Measurements from ENCODE around the gene CD86. TPM values are rescaled to one million over a fixed set of nuclear protein-coding genes. Genes with fewer than 3 reads are reported as not detected.

Gene CD86
- total and polyA plus RNA-seq, 9 of the 15 experiments (the other 6 are each of a cell fraction or from before 2014, with no cell fraction given) = 0.16 TPM; not detected in 8

- TF ChIP-seq THRB (CRISPR knock-in tag; conservative IDR thresholded peaks at IDR 0.05) = no peak
Observed at GRCh38 chr3:122078235-122078935, 23.2 kb downstream of the CD86 start (continued).

- WGBS (ENCODE audit: insufficient coverage, low coverage, missing lambda C conversion rate) = 0% methylated on average over 5 of the region's 8 CpGs
- no peak overlapping the region for H3K4me2 ChIP-seq (ENCODE audit: insufficient read depth, low read length)
- TF ChIP-seq ZBTB43 (CRISPR knock-in tag; IDR thresholded peaks at IDR 0.05) (no peak), PTTG1 (tag; IDR thresholded peaks at IDR 0.05; ENCODE audit: low read depth) (no peak), POU5F1 (IDR thresholded peaks at IDR 0.05; ENCODE audit: borderline replicate concordance, low read depth, low read length, partially characterized antibody) (no peak), ATF7 (IDR thresholded peaks at IDR 0.05) (no peak), NFATC3 (IDR thresholded peaks at IDR 0.05) (no peak), SRF (CRISPR knock-in tag; IDR thresholded peaks at IDR 0.05) (no peak), NELFE (IDR thresholded peaks at IDR 0.05; ENCODE audit: insufficient read depth, insufficient read length) (no peak), FOXJ2 (tag; IDR thresholded peaks at IDR 0.05) (no peak), BDP1 (IDR thresholded peaks at IDR 0.05; ENCODE audit: insufficient read depth, insufficient read length) (no peak), PHF8 (IDR thresholded peaks at IDR 0.05; ENCODE audit: borderline replicate concordance, low read length) (no peak)
Observed at GRCh38 chr3:122079524-122080206, 24.5 kb downstream of the CD86 start.

More at GRCh38 chr3:122079524-122080206, 24.5 kb downstream of the CD86 start:
- POLR2A ChIA-PET = no interaction called here
- CTCF ChIA-PET (ENCODE audit: low intra/inter-chr PET ratio) = no interaction called here
- no peak for DNase-seq (ENCODE audit: extremely low read depth in 1 of 4, low spot score in 3 of 4)
- no TSS peak for BruUV-seq (replicated peaks)
- no peak overlapping the region for H2AFZ ChIP-seq (ENCODE audit: low read depth, low read length)
- no peaks in the 10 kb centered on the region for H3K9me3 ChIP-seq (replicated peaks; ENCODE audit: control insufficient read depth, insufficient read depth, low read depth, low read length)
- no peaks in the 10 kb centered on the region for H4K20me1 ChIP-seq (replicated peaks; ENCODE audit: control insufficient read depth, insufficient read depth, low read length)
- H3K4me3 ChIP-seq = no peak overlapping the region
- no peak overlapping the region for H3K27ac ChIP-seq (ENCODE audit: extremely low read depth, low read depth, low read length)
- ATAC-seq = no peak
- H3K36me3 ChIP-seq (ENCODE audit: control insufficient read depth, insufficient read depth, low read length) = no peaks in the 10 kb centered on the region
- no peaks in the 10 kb centered on the region for H3K4me1 ChIP-seq (replicated peaks in 1 of 2; ENCODE audit: control insufficient read depth in 2 of 2, insufficient read depth in 2 of 2, low read length in 2 of 2)
- intact Hi-C loops (cut with micrococcal nuclease) (no loop called here), in situ Hi-C loops (cut with MboI) (loop anchor here (10.0 kb wide), 1 partner anchor 865 kb away; no protein-coding TSS in a partner anchor)
- FAIRE-seq = no peak
- no peak overlapping the region for H3K9ac ChIP-seq (ENCODE audit: insufficient read depth in 1 of 2, low read depth in 2 of 2, low read length in 2 of 2)
- peaks cover 0 to 6% of the 10 kb centered on the region in 2 experiments; a peak in 1 of 5 replicates for H3K27me3 ChIP-seq (ENCODE audit: control insufficient read depth in 2 of 2, insufficient read depth in 2 of 2, low read length in 2 of 2)
- no peaks in the 10 kb centered on the region for H3K79me2 ChIP-seq (ENCODE audit: control insufficient read depth, insufficient read depth, low read length)
- no peaks in the 10 kb centered on the region for H3K9me1 ChIP-seq (ENCODE audit: control insufficient read depth, insufficient read depth, low read length)
